Epithelial cell of proximal tubule (primary cell): ENCODE results near the gene C16orf96. TPM values are rescaled to one million over a fixed set of nuclear protein-coding genes. Genes with fewer than 3 reads are reported as not detected.

Experiments used
- DNase-seq: peaks from one replicate; pipeline ENCODE4 v3.0.0-alpha.2; 2011; ENCODE audit warnings: low read depth
- H3K4me3 ChIP-seq: 2 replicates; pipeline ENCODE4 v1.5.1; 2011; ENCODE audit warnings: low read depth, mild to moderate bottlenecking, low read length
- total RNA-seq: library from RNA; depleted of rRNA; stranded (reverse); fragments of >200 nt; gene quantifications from 2 replicates; pipeline ENCODE4 v1.2.3, GENCODE V29; 2015
- TF ChIP-seq, protein P1 (sequence below): conservative IDR thresholded peaks from 2 replicates; pipeline ENCODE4 v1.5.1; 2012; ENCODE audit warnings: low read depth, mild to moderate bottlenecking, low read length

C16orf96 gene
- total RNA-seq, 1 donor from 2014 or later = not detected

DNA sequence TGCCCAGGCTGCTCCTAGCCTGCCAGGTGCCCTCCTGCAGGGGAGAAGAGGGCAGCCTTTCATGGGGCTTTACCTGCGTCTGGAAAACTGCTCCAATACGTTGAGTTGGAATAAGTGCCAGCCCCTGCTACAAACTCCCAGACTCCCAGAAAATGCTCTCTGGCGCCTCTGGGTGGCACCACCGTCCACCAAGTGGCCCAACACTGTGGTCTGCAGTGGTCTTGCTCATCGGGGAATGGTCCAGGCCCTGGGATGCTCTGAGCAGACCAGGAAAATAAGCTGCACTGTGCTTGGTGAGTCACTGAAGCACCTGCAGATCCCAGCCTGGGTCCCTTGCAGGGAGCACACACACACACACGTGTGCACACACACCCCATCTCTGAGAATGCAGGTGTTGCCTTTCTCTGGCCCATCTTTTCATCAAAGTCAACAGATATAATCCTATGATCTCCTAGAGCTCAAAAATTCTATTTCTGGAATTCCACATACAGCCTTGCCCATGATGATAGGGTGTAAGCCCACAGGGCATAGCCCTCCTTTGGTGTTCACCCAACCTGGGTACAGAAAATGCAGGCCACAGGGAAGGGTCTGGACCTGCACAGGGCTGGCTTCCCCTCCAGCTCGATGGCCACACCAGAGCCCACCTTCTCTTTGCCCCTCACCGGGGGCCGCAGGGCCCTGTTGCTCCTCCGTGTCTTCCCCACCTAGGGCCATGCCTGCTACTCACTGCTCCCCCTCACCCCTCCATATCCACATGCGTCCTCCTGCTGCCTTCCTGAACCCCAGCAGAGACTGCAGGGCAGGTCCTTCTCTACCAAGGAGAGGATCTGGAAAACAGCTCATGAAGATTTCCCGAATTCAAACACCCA lies 38.1 kb upstream of the C16orf96 start:
- TF ChIP-seq, protein P1, sequence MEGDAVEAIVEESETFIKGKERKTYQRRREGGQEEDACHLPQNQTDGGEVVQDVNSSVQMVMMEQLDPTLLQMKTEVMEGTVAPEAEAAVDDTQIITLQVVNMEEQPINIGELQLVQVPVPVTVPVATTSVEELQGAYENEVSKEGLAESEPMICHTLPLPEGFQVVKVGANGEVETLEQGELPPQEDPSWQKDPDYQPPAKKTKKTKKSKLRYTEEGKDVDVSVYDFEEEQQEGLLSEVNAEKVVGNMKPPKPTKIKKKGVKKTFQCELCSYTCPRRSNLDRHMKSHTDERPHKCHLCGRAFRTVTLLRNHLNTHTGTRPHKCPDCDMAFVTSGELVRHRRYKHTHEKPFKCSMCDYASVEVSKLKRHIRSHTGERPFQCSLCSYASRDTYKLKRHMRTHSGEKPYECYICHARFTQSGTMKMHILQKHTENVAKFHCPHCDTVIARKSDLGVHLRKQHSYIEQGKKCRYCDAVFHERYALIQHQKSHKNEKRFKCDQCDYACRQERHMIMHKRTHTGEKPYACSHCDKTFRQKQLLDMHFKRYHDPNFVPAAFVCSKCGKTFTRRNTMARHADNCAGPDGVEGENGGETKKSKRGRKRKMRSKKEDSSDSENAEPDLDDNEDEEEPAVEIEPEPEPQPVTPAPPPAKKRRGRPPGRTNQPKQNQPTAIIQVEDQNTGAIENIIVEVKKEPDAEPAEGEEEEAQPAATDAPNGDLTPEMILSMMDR = peak; percentile 72
- no peak for DNase-seq
- H3K4me3 ChIP-seq = no peak overlapping the region

DNA sequence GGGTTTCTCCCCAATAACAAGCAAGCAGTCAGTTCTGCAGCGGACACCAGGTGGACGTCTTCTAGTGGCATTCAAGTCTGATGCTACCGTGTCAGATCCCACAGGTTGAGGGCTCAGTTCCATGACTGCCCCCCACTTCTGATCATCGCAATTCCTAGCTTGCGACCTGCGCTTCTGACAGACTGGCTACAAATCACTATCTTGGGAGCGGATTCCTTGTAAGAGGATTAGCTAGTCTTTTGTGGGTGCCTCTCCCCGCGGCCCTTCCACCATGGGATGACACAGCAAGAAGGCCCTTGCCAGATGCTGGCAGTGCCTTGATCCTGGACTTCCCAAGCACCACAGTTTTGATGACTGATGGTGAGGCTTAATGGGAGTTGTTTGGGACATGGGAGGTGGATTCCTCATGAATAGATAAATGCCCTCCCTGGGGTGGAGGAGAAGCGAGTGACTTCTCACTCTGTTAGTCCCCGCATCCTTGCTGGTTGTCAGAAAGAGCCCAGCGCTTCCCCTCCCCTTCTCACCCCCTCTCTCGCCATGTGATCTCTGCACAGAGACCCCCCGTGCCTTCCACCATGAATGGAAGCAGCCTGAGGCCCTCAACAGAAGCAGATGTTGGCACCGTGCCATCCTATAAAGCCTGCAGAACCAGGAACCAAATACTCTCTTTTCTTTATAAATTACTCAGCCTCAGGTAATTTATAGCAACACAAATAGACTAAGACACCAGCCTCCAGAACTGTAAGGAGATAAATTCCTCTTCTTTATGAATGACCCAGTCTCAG lies 36.7 kb upstream of the C16orf96 start:
- no peak overlapping the region for H3K4me3 ChIP-seq
- TF ChIP-seq, protein P1 = no peak
- no peak for DNase-seq

DNA sequence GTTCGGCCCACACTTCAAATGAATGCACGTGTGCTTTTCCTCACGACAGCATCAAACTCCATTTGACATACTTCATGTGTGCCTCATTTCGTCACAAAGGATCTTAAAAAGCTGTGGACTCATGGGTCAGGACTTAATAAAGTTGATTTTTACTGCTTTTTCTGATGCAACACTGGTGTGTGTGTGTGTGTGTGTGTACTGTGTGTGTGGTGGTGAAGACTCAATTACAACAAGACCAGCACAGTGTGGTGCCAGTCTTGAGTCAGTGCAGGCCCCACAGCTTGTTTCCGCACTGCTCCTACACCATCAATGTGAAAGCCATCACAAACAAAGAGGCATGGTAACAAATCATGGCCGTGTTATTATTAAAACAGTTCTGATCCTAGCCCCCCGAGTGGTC lies 35.2 kb upstream of the C16orf96 start:
- DNase-seq = no peak
- TF ChIP-seq, protein P1 = no peak
- H3K4me3 ChIP-seq = no peak overlapping the region

DNA sequence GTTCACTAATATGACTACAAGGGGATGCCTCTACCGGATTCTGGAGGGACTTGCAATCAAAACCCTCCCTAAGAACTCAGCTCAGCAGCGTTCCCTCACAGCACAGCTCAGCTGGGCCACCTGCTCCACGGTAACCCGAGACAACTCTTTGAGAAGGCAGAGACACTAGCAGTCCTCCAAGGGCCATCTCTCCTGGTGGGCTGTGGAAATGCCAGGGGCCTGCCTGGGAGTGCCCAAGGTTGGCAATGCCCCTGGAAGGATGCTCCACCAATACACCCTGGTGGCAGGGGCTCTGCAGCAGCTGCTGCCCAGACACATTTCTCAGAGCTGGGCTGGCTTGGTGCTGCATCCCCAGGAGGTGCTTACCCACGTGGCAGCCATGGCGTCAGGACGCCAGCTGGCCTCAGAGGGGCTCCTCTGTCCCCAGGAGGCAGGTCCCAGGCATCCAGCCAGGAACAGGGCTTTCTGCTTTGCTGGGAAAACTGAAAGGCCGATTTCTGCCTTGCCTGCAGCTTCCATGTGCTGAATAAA lies 34.0 kb upstream of the C16orf96 start:
- TF ChIP-seq, protein P1 = no peak
- no peak for DNase-seq
- no peak overlapping the region for H3K4me3 ChIP-seq

DNA sequence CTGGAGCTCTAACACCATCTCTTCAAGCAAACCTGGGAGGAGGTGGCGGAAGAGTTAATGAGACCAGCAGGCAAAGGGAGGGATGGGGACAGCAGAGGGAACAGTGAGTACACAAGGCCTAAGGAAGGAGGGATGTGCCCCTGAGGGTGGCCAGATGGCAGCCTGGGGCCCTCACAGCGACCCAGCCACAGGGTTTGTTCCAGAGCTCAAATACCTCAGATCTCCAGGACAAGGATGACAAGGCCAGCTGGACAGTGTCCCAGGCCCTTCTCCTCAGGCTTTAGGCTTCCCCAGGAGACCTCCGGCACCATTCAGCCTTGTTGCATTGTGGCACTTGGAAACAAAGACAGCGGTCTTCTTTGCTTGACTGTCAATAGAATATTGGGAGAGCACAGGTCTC lies 32.5 kb upstream of the C16orf96 start:
- H3K4me3 ChIP-seq = no peak overlapping the region
- TF ChIP-seq, protein P1 = no peak
- DNase-seq = no peak

DNA sequence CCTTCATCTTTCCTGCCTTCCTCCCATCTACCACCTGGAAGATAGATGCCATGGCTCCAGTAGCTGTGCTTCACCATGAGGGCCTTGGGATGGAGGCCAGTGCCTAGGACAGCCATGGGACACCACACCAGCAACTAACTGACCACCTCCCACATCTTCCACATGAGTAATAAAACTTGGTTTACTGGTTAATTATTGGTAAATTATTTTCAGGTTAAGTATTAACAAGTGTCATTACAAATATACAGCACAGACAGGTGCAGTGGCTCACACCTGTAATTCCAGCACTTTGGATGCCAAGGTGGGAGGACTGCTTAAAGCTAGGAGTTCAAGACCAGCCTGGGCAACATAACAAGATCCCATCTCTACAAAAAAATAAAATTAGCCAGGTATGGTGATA lies 31.6 kb upstream of the C16orf96 start:
- DNase-seq = no peak
- H3K4me3 ChIP-seq = no peak overlapping the region
- TF ChIP-seq, protein P1 = no peak
